ENCODE results near the gene AGRN. TPM values are rescaled to one million over a fixed set of nuclear protein-coding genes. Genes with fewer than 3 reads are reported as not detected.

AGRN gene
- total and polyA plus RNA-seq, 5 donors from 2014 or later = 0.06 to 4.2 (median 0.29) TPM; not detected in 1

GRCh38 chr1:1021010-1021919 is 1.3 kb downstream of the AGRN start:
- H3K36me3 Mint-ChIP-seq = no peaks in the 10 kb centered on the region
- H3K27me3 Mint-ChIP-seq = peaks cover 11% of the 10 kb centered on the region
- no peak for ATAC-seq (ENCODE audit: low read depth in 2 of 2)
- no peak for DNase-seq
- H3K27ac Mint-ChIP-seq = no peak overlapping the region
- Histone ChIP-seq H3K9me3 (ENCODE audit: control insufficient read depth in 2 of 2, low read length in 2 of 2) (no peaks in the 10 kb centered on the region), H3K27ac (ENCODE audit: insufficient read depth, low read length, poor library complexity, severe bottlenecking) (no peak overlapping the region), H3K4me1 (ENCODE audit: control insufficient read depth, insufficient read depth, low read length, poor library complexity, severe bottlenecking) (peaks cover 19% of the 10 kb centered on the region), H3K36me3 (ENCODE audit: control insufficient read depth, insufficient read depth, low read length) (no peaks in the 10 kb centered on the region), H3K4me3 (ENCODE audit: low read depth, low read length) (no peak overlapping the region), H3K27me3 (ENCODE audit: control insufficient read depth, insufficient read depth, low read length) (no peaks in the 10 kb centered on the region)
- peaks cover 0 to 18% (median 5%) of the 10 kb centered on the region in 4 donors for H3K4me1 Mint-ChIP-seq
- H3K4me3 Mint-ChIP-seq = peak overlapping the region; percentile 59 to 79 (median 69)
- H3K9me3 Mint-ChIP-seq = no peaks in the 10 kb centered on the region

GRCh38 chr1:1021920-1022259 is 2.0 kb downstream of the AGRN start:
- H3K36me3 Mint-ChIP-seq = no peaks in the 10 kb centered on the region
- H3K27me3 Mint-ChIP-seq = peaks cover 11% of the 10 kb centered on the region
- no peak overlapping the region for H3K4me3 ChIP-seq (ENCODE audit: low read depth, low read length)
- peaks cover 19% of the 10 kb centered on the region for H3K4me1 ChIP-seq (ENCODE audit: control insufficient read depth, insufficient read depth, low read length, poor library complexity, severe bottlenecking)
- no peak overlapping the region for H3K27ac Mint-ChIP-seq
- peak overlapping the region in 2 of 4 donors; percentile 68 to 79 for H3K4me3 Mint-ChIP-seq
- H3K36me3 ChIP-seq (ENCODE audit: control insufficient read depth, insufficient read depth, low read length) = no peaks in the 10 kb centered on the region
- H3K27me3 ChIP-seq (ENCODE audit: control insufficient read depth, insufficient read depth, low read length) = no peaks in the 10 kb centered on the region
- ATAC-seq (ENCODE audit: low read depth in 2 of 2) (no peak), DNase-seq (no peak)
- H3K9me3 Mint-ChIP-seq = no peaks in the 10 kb centered on the region
- peaks cover 0 to 18% (median 5%) of the 10 kb centered on the region in 4 donors for H3K4me1 Mint-ChIP-seq
- H3K9me3 ChIP-seq (ENCODE audit: control insufficient read depth in 2 of 2, low read length in 2 of 2) = no peaks in the 10 kb centered on the region
- no peak overlapping the region for H3K27ac ChIP-seq (ENCODE audit: insufficient read depth, low read length, poor library complexity, severe bottlenecking)

DNA sequence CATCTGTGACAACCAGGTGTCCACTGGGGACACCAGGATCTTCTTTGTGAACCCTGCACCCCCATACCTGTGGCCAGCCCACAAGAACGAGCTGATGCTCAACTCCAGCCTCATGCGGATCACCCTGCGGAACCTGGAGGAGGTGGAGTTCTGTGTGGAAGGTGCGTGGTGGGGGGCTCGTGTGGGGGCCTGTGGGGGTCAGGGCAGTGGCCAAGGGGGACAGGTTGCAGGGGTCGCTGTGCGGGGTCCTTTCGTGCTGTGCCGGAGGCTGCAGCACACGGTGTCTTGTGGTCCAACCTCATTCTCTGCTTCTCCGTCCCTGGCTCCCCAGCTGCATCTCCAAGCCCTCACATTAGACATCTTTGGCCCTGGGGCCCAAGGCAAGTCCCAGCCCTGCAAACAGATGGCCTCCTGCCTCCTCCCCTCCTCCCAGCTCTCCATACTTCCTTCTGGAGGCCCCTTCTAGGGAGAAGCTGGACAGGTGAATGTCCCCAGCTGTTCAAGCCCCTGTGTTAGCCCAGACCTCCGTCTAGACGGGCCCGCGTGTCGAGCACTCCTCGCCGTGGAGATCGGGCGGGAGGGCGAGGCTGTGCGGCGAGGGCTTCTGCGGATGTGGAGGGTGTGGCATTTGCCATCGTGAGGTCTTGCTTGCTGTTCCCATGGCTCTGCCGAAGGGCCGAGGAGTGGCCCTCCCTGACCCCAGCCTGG is 2.5 kb downstream of the AGRN start:
- Histone ChIP-seq H3K4me1 (ENCODE audit: control insufficient read depth, insufficient read depth, low read length, poor library complexity, severe bottlenecking) (peaks cover 19% of the 10 kb centered on the region), H3K27me3 (ENCODE audit: control insufficient read depth, insufficient read depth, low read length) (no peaks in the 10 kb centered on the region), H3K4me3 (ENCODE audit: low read depth, low read length) (no peak overlapping the region), H3K27ac (ENCODE audit: insufficient read depth, low read length, poor library complexity, severe bottlenecking) (no peak overlapping the region), H3K9me3 (ENCODE audit: control insufficient read depth in 2 of 2, low read length in 2 of 2) (no peaks in the 10 kb centered on the region), H3K36me3 (ENCODE audit: control insufficient read depth, insufficient read depth, low read length) (no peaks in the 10 kb centered on the region)
- Mint-ChIP-seq H3K4me3 (peak overlapping the region; percentile 50 to 82 (median 70)), H3K9me3 (no peaks in the 10 kb centered on the region), H3K27me3 (peaks cover 11% of the 10 kb centered on the region), H3K4me1 (peaks cover 0 to 13% (median under 1%) of the 10 kb centered on the region in 4 donors), H3K36me3 (no peaks in the 10 kb centered on the region), H3K27ac (no peak overlapping the region)
- ATAC-seq (ENCODE audit: low read depth in 2 of 2) (no peak), DNase-seq (no peak)

DNA sequence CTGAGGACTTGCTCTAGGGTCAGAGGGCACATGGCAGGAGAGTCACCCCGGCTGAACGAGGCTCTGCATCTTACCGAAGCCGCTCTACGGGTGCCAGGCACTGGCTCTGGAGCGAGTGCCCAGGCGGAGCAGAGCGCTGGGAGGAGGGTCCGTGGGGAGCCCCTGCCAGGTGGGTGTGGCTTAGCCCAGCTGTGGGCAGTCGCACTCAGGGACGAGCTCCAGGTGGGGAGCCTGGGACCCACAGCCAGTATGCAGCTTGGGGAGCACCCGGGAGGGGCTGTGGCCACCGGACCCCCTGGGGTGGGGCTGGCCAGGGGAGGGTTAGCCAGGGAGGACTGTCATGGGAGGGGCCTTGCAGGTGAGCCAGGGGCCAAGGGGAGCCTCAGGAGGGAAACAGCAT is 3.8 kb downstream of the AGRN start:
- Histone ChIP-seq H3K27me3 (ENCODE audit: control insufficient read depth, insufficient read depth, low read length) (no peaks in the 10 kb centered on the region), H3K4me3 (ENCODE audit: low read depth, low read length) (no peak overlapping the region), H3K36me3 (ENCODE audit: control insufficient read depth, insufficient read depth, low read length) (no peaks in the 10 kb centered on the region), H3K27ac (ENCODE audit: insufficient read depth, low read length, poor library complexity, severe bottlenecking) (no peak overlapping the region), H3K9me3 (ENCODE audit: control insufficient read depth in 2 of 2, low read length in 2 of 2) (no peaks in the 10 kb centered on the region), H3K4me1 (ENCODE audit: control insufficient read depth, insufficient read depth, low read length, poor library complexity, severe bottlenecking) (peaks cover 19% of the 10 kb centered on the region)
- peak overlapping the region in 2 of 4 donors; percentile 51 to 79 for H3K4me3 Mint-ChIP-seq
- H3K9me3 Mint-ChIP-seq = no peaks in the 10 kb centered on the region
- peaks cover 0 to 12% (median 0%) of the 10 kb centered on the region in 4 donors for H3K4me1 Mint-ChIP-seq
- DNase-seq (no peak), ATAC-seq (ENCODE audit: low read depth in 2 of 2) (no peak)
- H3K27ac Mint-ChIP-seq = no peak overlapping the region
- H3K27me3 Mint-ChIP-seq = peaks cover 11% of the 10 kb centered on the region
- H3K36me3 Mint-ChIP-seq = no peaks in the 10 kb centered on the region

DNA sequence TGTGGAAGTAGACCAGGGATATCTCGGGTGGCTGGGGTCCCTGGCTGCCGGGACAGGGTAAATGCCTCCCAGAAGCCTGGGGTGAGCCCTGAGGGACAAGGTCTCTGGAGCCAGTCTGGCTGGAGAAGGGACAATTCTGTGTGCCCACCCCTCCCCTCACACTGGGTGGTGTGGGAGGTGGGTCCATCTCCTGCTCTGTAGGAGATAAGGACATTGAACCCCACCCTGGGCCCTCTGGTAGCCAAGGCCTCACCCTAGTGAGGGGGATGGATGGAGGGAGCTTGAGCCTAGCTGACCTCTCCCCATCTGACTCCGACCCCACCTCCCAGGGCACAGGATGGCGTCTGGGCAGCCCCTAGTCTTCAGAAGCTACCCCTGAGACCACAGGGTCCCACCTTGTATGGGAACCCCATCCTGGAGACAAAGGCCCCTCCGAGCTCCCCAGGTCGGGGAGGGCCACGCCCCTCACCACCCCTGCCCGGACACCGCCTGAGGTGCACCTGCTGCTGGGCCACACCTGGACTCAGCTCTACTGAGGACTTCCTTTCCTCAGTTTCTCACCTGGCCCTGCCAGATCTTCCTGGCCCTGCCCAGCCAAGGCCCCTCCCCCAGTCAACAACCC is 4.3 kb downstream of the AGRN start:
- Mint-ChIP-seq H3K36me3 (no peaks in the 10 kb centered on the region), H3K9me3 (no peaks in the 10 kb centered on the region), H3K4me3 (no peak overlapping the region), H3K4me1 (peaks cover 0 to 9% (median 0%) of the 10 kb centered on the region in 4 donors), H3K27ac (no peak overlapping the region), H3K27me3 (peaks cover 11% of the 10 kb centered on the region)
- no peak for DNase-seq
- ATAC-seq (ENCODE audit: low read depth in 2 of 2) = no peak
- H3K36me3 ChIP-seq (ENCODE audit: control insufficient read depth, insufficient read depth, low read length) = no peaks in the 10 kb centered on the region
- no peaks in the 10 kb centered on the region for H3K9me3 ChIP-seq (ENCODE audit: control insufficient read depth in 2 of 2, low read length in 2 of 2)
- H3K4me3 ChIP-seq (ENCODE audit: low read depth, low read length) = no peak overlapping the region
- peaks cover 15% of the 10 kb centered on the region for H3K4me1 ChIP-seq (ENCODE audit: control insufficient read depth, insufficient read depth, low read length, poor library complexity, severe bottlenecking)
- no peak overlapping the region for H3K27ac ChIP-seq (ENCODE audit: insufficient read depth, low read length, poor library complexity, severe bottlenecking)
- no peaks in the 10 kb centered on the region for H3K27me3 ChIP-seq (ENCODE audit: control insufficient read depth, insufficient read depth, low read length)

DNA sequence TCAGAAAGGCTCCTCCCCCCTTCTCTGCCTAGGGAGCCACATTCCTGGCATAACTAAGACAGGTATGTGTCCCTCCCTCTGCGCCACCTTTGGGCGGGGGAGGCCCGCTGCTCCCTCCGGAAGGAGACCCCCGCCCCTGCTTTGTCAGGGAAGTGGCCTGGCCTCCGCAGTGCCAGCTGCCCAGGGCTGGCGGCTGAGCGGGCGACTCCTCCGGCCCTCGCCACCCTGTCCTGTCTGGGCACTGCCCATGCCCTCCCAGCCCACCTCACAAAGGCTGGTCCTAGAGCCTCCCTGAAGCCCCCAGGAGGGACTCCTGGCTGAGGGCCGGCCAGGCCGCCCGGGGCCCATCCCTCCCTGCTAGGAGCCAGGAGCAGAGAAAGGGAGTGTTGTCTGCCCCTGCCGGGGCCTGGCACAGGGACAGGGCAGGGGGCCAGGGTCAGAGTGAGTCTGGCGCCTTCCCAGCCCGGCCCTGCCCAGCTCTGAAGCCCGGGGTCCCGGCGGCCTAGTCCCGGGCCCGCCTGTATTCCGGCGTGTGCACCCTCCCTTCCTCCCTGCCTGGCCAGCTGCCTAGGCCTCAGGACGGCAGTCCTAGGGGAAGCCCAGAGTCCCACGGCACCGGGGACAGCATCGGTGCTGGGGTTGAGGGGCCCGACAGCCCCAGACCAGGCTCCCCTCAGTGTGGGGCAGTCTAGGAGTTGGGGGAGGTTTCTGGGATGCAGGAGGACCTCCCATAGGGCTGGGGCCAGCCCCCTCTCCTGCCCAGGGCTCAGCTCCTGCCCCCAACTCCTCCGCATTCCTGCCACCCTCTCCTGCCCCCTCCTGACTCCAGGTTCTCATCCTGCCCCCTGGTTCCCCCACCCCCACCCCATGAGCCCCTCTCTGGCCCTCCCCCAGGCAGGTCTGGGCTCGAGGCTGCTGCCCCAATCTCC is 5.1 kb downstream of the AGRN start:
- no peaks in the 10 kb centered on the region for H3K36me3 Mint-ChIP-seq
- H3K4me1 Mint-ChIP-seq = peaks cover 0 to 9% (median 0%) of the 10 kb centered on the region in 4 donors
- Histone ChIP-seq H3K9me3 (ENCODE audit: control insufficient read depth in 2 of 2, low read length in 2 of 2) (no peaks in the 10 kb centered on the region), H3K4me3 (ENCODE audit: low read depth, low read length) (no peak overlapping the region), H3K27me3 (ENCODE audit: control insufficient read depth, insufficient read depth, low read length) (no peaks in the 10 kb centered on the region), H3K27ac (ENCODE audit: insufficient read depth, low read length, poor library complexity, severe bottlenecking) (no peak overlapping the region), H3K36me3 (ENCODE audit: control insufficient read depth, insufficient read depth, low read length) (no peaks in the 10 kb centered on the region), H3K4me1 (ENCODE audit: control insufficient read depth, insufficient read depth, low read length, poor library complexity, severe bottlenecking) (peaks cover 14% of the 10 kb centered on the region)
- no peak overlapping the region for H3K4me3 Mint-ChIP-seq
- no peak for DNase-seq
- peaks cover 11% of the 10 kb centered on the region for H3K27me3 Mint-ChIP-seq
- no peak overlapping the region for H3K27ac Mint-ChIP-seq
- no peak for ATAC-seq (ENCODE audit: low read depth in 2 of 2)
- H3K9me3 Mint-ChIP-seq = no peaks in the 10 kb centered on the region

- no peak for DNase-seq
- Mint-ChIP-seq H3K4me1 (peaks cover 0 to 9% (median 0%) of the 10 kb centered on the region in 4 donors), H3K27me3 (peaks cover 11% of the 10 kb centered on the region), H3K9me3 (no peaks in the 10 kb centered on the region), H3K36me3 (no peaks in the 10 kb centered on the region), H3K4me3 (no peak overlapping the region), H3K27ac (no peak overlapping the region)
- no peak overlapping the region for H3K27ac ChIP-seq (ENCODE audit: insufficient read depth, low read length, poor library complexity, severe bottlenecking)
- ATAC-seq (ENCODE audit: low read depth in 2 of 2) = no peak
- peaks cover 7% of the 10 kb centered on the region for H3K4me1 ChIP-seq (ENCODE audit: control insufficient read depth, insufficient read depth, low read length, poor library complexity, severe bottlenecking)
- no peak overlapping the region for H3K4me3 ChIP-seq (ENCODE audit: low read depth, low read length)
- H3K27me3 ChIP-seq (ENCODE audit: control insufficient read depth, insufficient read depth, low read length) = no peaks in the 10 kb centered on the region
- H3K36me3 ChIP-seq (ENCODE audit: control insufficient read depth, insufficient read depth, low read length) = no peaks in the 10 kb centered on the region
- no peaks in the 10 kb centered on the region for H3K9me3 ChIP-seq (ENCODE audit: control insufficient read depth in 2 of 2, low read length in 2 of 2)
These were observed 5.8 kb downstream of the AGRN start for GRCh38 chr1:1025730-1026129.

Measured in CD4-positive, CD25-positive, alpha-beta regulatory T cell (primary cell).